A549 (cell line): ENCODE data around the gene HMGCL. TPM values are rescaled to one million over a fixed set of nuclear protein-coding genes. Genes with fewer than 3 reads are reported as not detected.

Source experiments
- ATAC-seq, 2 experiments: fragments of 200-7000 bp in 1 of 2; fragments of >200 bp in 1 of 2; cut with Nextera tagmentation in 1 of 2; cut with Tn5 transposase in 1 of 2; 3 replicates each; pipeline versions ENCODE4 v1.8.0 to v1.9.1; 2018 to 2020; ENCODE audit warnings: mild to moderate bottlenecking in 1 of 2, moderate library complexity in 1 of 2
- CTCF ChIA-PET: fragments of 300-600 bp; sonication (Branson Sonifier 250); formaldehyde crosslinking; extraction: SDS; loops from one replicate; lab custom pipeline; 2021; ENCODE audit warnings: antibody characterized with exemption, inconsistent platforms; lab: Yijun Ruan, JAX
- POLR2A ChIA-PET: fragments of 350-600 bp; formaldehyde crosslinking; extraction: SDS; loops from one replicate; lab custom pipeline; 2021; ENCODE audit warnings: antibody characterized with exemption, inconsistent platforms; lab: Yijun Ruan, JAX
- DNase-seq, 2 experiments: peaks; one replicate each; pipeline versions ENCODE4 v3.0.0 to v3.0.0-alpha.2; 2011 to 2016; ENCODE audit warnings: low read depth in 1 of 2, low spot score in 1 of 2
- FAIRE-seq: peaks from 2 replicates; lab custom pipeline; 2011; peaks lifted over from hg19 to GRCh38; lab: Jason Lieb, UNC
- H3K27ac ChIP-seq, 2 experiments: fragments of >200 bp; sonication (Bioruptor Twin); formaldehyde crosslinking; 3 replicates each; pipeline ENCODE4 v1.5.1; 2016 to 2017
- H3K4me1 ChIP-seq: fragments of >200 bp; sonication (Bioruptor Twin); formaldehyde crosslinking; 3 replicates; pipeline ENCODE4 v1.6.1; 2016
- H3K4me2 ChIP-seq: fragments of >200 bp; sonication (Bioruptor Twin); formaldehyde crosslinking; 3 replicates; pipeline ENCODE4 v1.6.1; 2016
- H3K4me3 ChIP-seq: fragments of >200 bp; sonication (Bioruptor Twin); formaldehyde crosslinking; 3 replicates; pipeline ENCODE4 v1.5.1; 2016
- H3K9me3 ChIP-seq: fragments of >200 bp; sonication (Bioruptor Twin); formaldehyde crosslinking; 3 replicates; pipeline ENCODE4 v1.6.1; 2016
- CHD2 ChIP-seq: fragments of 150-350 bp; IDR thresholded peaks from 2 replicates; pipeline ENCODE4 v1.6.1; 2014; ENCODE audit warnings: low read length; ENCODE audit not compliant: partially characterized antibody
- CTCF ChIP-seq: fragments of >200 bp; sonication (Bioruptor Twin); formaldehyde crosslinking; IDR thresholded peaks from 3 replicates; pipeline ENCODE4 v1.5.1; 2016
- EP300 ChIP-seq, 2 experiments: fragments of >200 bp; sonication (Bioruptor Twin); formaldehyde crosslinking; IDR thresholded peaks; 2 replicates in 1 of 2; 3 replicates in 1 of 2; pipeline ENCODE4 v1.6.1; 2016 to 2017
- FOSL2 ChIP-seq, 2 experiments: fragments of 450-650 bp in 1 of 2; fragments of >200 bp in 1 of 2; sonication (Bioruptor Twin) in 1 of 2; formaldehyde crosslinking; IDR thresholded peaks; 2 replicates each; pipeline versions ENCODE4 v1.5.0 to v1.6.1; 2016 to 2020; ENCODE audit warnings: mild to moderate bottlenecking in 1 of 2, moderate library complexity in 1 of 2
- HOXB13 ChIP-seq: fragments of 250-450 bp; sonication (Bioruptor Pico); IDR thresholded peaks from 2 replicates; pipeline ENCODE4 v1.5.0; 2020; ENCODE audit warnings: low read depth, mild to moderate bottlenecking, moderate library complexity
- JUN ChIP-seq, 2 experiments: fragments of >200 bp; sonication (Bioruptor Twin); formaldehyde crosslinking; IDR thresholded peaks; 2 replicates in 1 of 2; 3 replicates in 1 of 2; pipeline ENCODE4 v1.6.1; 2016 to 2017
- JUNB ChIP-seq: fragments of >200 bp; sonication (Bioruptor Twin); formaldehyde crosslinking; IDR thresholded peaks from 2 replicates; pipeline ENCODE4 v1.6.1; 2016
- KDM1A ChIP-seq: fragments of 200-600 bp; sonication (generic); IDR thresholded peaks from 2 replicates; pipeline ENCODE4 v1.6.1; 2016; ENCODE audit warnings: low read depth, mild to moderate bottlenecking
- MAFK ChIP-seq: fragments of 450-650 bp; IDR thresholded peaks from 2 replicates; pipeline ENCODE4 v1.6.1; 2014; ENCODE audit not compliant: partially characterized antibody
- NR3C1 ChIP-seq: fragments of >200 bp; sonication (Bioruptor Twin); formaldehyde crosslinking; IDR thresholded peaks from 3 replicates; pipeline ENCODE4 v1.6.1; 2017
- RAD21 ChIP-seq, 2 experiments: fragments of >200 bp in 1 of 2; sonication (Bioruptor Twin) in 1 of 2; formaldehyde crosslinking in 1 of 2; IDR thresholded peaks in 1 of 2; conservative IDR thresholded peaks in 1 of 2; 2 replicates in 1 of 2; 3 replicates in 1 of 2; pipeline ENCODE4 v1.6.1; 2012 to 2018; ENCODE audit warnings: inconsistent platforms in 1 of 2
- RCOR1 ChIP-seq: fragments of 150-350 bp; IDR thresholded peaks from 2 replicates; pipeline ENCODE4 v1.6.1; 2014; ENCODE audit warnings: antibody characterized with exemption, low read length, low read depth
- REST ChIP-seq: fragments of 200-600 bp; sonication (generic); IDR thresholded peaks from 2 replicates; pipeline ENCODE4 v1.6.1; 2016; ENCODE audit warnings: antibody characterized with exemption, mild to moderate bottlenecking, moderate library complexity
- SMC3 ChIP-seq: fragments of >200 bp; sonication (Bioruptor Twin); formaldehyde crosslinking; IDR thresholded peaks from 3 replicates; pipeline ENCODE4 v1.6.1; 2018; ENCODE audit warnings: inconsistent platforms
- SREBF2 ChIP-seq: fragments of 450-650 bp; IDR thresholded peaks from 2 replicates; pipeline ENCODE4 v1.6.1; 2014; ENCODE audit warnings: mild to moderate bottlenecking, moderate library complexity
- USF2 ChIP-seq: fragments of 450-650 bp; IDR thresholded peaks from 2 replicates; pipeline ENCODE4 v1.6.1; 2014; ENCODE audit warnings: antibody characterized with exemption
- ZNF302 ChIP-seq: fragments of 250-450 bp; sonication (Bioruptor Pico); IDR thresholded peaks from 2 replicates; pipeline ENCODE4 v1.9.0; 2021; ENCODE audit warnings: inconsistent platforms, mild to moderate bottlenecking, moderate library complexity
- ZSCAN20 ChIP-seq: fragments of 250-450 bp; sonication (Bioruptor Pico); IDR thresholded peaks from 2 replicates; pipeline ENCODE4 v1.8.0; 2022; ENCODE audit warnings: mild to moderate bottlenecking, moderate library complexity
- WGBS: methylation state at CpG from one replicate; pipeline ENCODE4 v1.1.6; 2017; ENCODE audit errors: missing lambda C conversion rate; 5-methylcytosine and 5-hydroxymethylcytosine counted together
- polyA plus RNA-seq, 4 experiments: library from polyadenylated mRNA; depleted of rRNA in 3 of 4; stranded (reverse); fragments of >200 nt; fragmentation: RNase III in 1 of 4; extraction: RNeasy Plus Mini Kit Qiagen cat#74134 plus additional on column Dnase treatment in 1 of 4; gene quantifications; 2 replicates in 3 of 4; 3 replicates in 1 of 4; pipeline ENCODE4 v1.2.3, GENCODE V29; 2011 to 2017

The HMGCL gene
- polyA plus RNA-seq, 2 of the 4 experiments (the other 2 are of a cell fraction) = 11.5 to 18.0 TPM

- H3K4me2 ChIP-seq = no peak overlapping the region
- ChIA-PET CTCF (interaction anchor here (1.0 kb wide), 1 partner anchor 20 kb away, joined by 3 read pairs; no protein-coding TSS in a partner anchor), POLR2A (no interaction called here)
- peaks cover 2% of the 10 kb centered on the region; the same call in 1 of the 3 replicates for H3K4me1 ChIP-seq
- no peak for ATAC-seq
- H3K27ac ChIP-seq = no peak overlapping the region
- H3K4me3 ChIP-seq = no peak overlapping the region
- TF ChIP-seq MAFK = no peak
- TF ChIP-seq EP300 (IDR thresholded peaks at IDR 0.05) = no peak
- no peak for TF ChIP-seq RAD21 (conservative IDR thresholded peaks at IDR 0.05 in 1 of 2, IDR thresholded peaks at IDR 0.05 in 1 of 2)
- TF ChIP-seq JUNB = no peak
- TF ChIP-seq CHD2 = no peak
- TF ChIP-seq CTCF = no peak
- no peak for TF ChIP-seq ZSCAN20 (CRISPR knock-in tag)
- TF ChIP-seq REST = no peak
- no peak for TF ChIP-seq KDM1A
- no peak for TF ChIP-seq JUN (IDR thresholded peaks at IDR 0.05)
- no peak for TF ChIP-seq ZNF302 (CRISPR knock-in tag)
- no peak for TF ChIP-seq SMC3
- 75% methylated on average over 5 of the region's 5 CpGs for WGBS
- no peak for FAIRE-seq
- DNase-seq = no peak
- H3K9me3 ChIP-seq = no peaks in the 10 kb centered on the region
These were observed 56.5 kb downstream of the HMGCL start for GRCh38 chr1:23768733-23769132.

- no peak for DNase-seq
- Histone ChIP-seq H3K27ac (no peak overlapping the region), H3K9me3 (no peaks in the 10 kb centered on the region), H3K4me2 (no peak overlapping the region), H3K4me1 (no peaks in the 10 kb centered on the region), H3K4me3 (no peak overlapping the region)
- TF ChIP-seq SREBF2 (no peak), HOXB13 (CRISPR knock-in tag) (no peak), NR3C1 (no peak), USF2 (no peak), JUNB (no peak), FOSL2 (IDR thresholded peaks at IDR 0.05) (no peak), FOSL2 (CRISPR knock-in tag; IDR thresholded peaks at IDR 0.05) (no peak), RCOR1 (no peak), CTCF (no peak)
- 92% methylated on average over 7 of the region's 7 CpGs for WGBS
- CTCF ChIA-PET = interaction anchor here (0.7 to 1.4 kb wide), 3 partner anchors 8 to 40 kb away, joined by 3 to 9 read pairs (median 5); no protein-coding TSS in a partner anchor
- POLR2A ChIA-PET = no interaction called here
- ATAC-seq = no peak
- FAIRE-seq = no peak
These were observed 62.1 kb downstream of the HMGCL start for GRCh38 chr1:23763041-23763577.
